ENCODE data around the gene RARRES2. TPM values are rescaled to one million over a fixed set of nuclear protein-coding genes. Genes with fewer than 3 reads are reported as not detected.

The RARRES2 gene
- total and polyA plus RNA-seq, 2 of the 13 experiments (the other 11 are each of a cell fraction or from before 2014, with no cell fraction given), result 134 to 172 TPM

GRCh38 chr7:150373049-150373801 is 31.8 kb upstream of the RARRES2 start (continued):
- TF ChIP-seq ZNF318 (CRISPR knock-in tag; IDR thresholded peaks at IDR 0.05), result no peak
- 0 out of 4 replicates have a peak, but pooled peaks of 1 of the 2 experiments have one; percentile 18 for TF ChIP-seq POLR2A (IDR thresholded peaks at IDR 0.05; ENCODE audit: insufficient read depth in 1 of 2, low read depth in 2 of 2, low read length in 2 of 2)

Data from HepG2 (cell line).